ENCODE data around the gene TSPY3. TPM values are rescaled to one million over a fixed set of nuclear protein-coding genes. Genes with fewer than 3 reads are reported as not detected.
"Not testable (repeated sequence)": the region's sequence is repeated elsewhere in the genome, so short reads cannot be mapped to it uniquely, and the experiment has no call there.

Gene TSPY3
- total RNA-seq (2014; rRNA removed) = not detected in 2 replicates
- not detected for Bru-seq, nascent RNA
- not detected for BruChase-seq, experiment 1, labeled RNA remaining after a 6-hour chase
- BruChase-seq, experiment 2, labeled RNA remaining after a 2-hour chase = not detected
- long read RNA-seq = 0 reads

- H3K9me2 ChIP-seq (replicated peaks; ENCODE audit: low read length); H3K27me3 ChIP-seq (ENCODE audit: low read length); H2AFZ ChIP-seq (ENCODE audit: low read length); H3F3A ChIP-seq (ENCODE audit: low read length, unreplicated experiment); CTCF ChIA-PET; H3K9me3 ChIP-seq (ENCODE audit: low read length); H4K20me1 ChIP-seq (ENCODE audit: low read length); ATAC-seq; H3K4me2 ChIP-seq (ENCODE audit: low read length); H3K4me3 ChIP-seq (ENCODE audit: low read length); POLR2A ChIA-PET (ENCODE audit: unreplicated experiment); intact Hi-C loops (cut with micrococcal nuclease); H3K9ac ChIP-seq (ENCODE audit: low read length); H3K79me2 ChIP-seq (ENCODE audit: low read length); H3K4me1 ChIP-seq (ENCODE audit: insufficient read depth, low read length); H3K27ac ChIP-seq (ENCODE audit: low read length); BruUV-seq (replicated peaks); DNase-seq; H3K36me3 ChIP-seq (ENCODE audit: low read depth, low read length): not testable (repeated sequence)
Measured at GRCh38 chrY:9398121-9398520, at the start of gene TSPY3. Gene TSPY3, plus strand, starts transcription at chrY:9398421. Its CDS starts 46 bp downstream, at chrY:9398467.

GRCh38 chrY:9357497-9357896, 40.7 kb upstream of the TSPY3 start, which contains the start of gene TSPY8:
Gene TSPY8, plus strand, starts transcription at chrY:9357797. Its CDS starts 46 bp downstream, at chrY:9357843.
- POLR2A ChIA-PET (ENCODE audit: unreplicated experiment); CTCF ChIA-PET; ATAC-seq; DNase-seq; H3F3A ChIP-seq (ENCODE audit: low read length, unreplicated experiment); H3K4me1 ChIP-seq (ENCODE audit: insufficient read depth, low read length); BruUV-seq (replicated peaks); H3K27ac ChIP-seq (ENCODE audit: low read length); H3K9me2 ChIP-seq (replicated peaks; ENCODE audit: low read length); H3K27me3 ChIP-seq (ENCODE audit: low read length); H3K4me2 ChIP-seq (ENCODE audit: low read length); intact Hi-C loops (cut with micrococcal nuclease); H3K79me2 ChIP-seq (ENCODE audit: low read length); H3K4me3 ChIP-seq (ENCODE audit: low read length); H2AFZ ChIP-seq (ENCODE audit: low read length); H4K20me1 ChIP-seq (ENCODE audit: low read length); H3K9me3 ChIP-seq (ENCODE audit: low read length); H3K9ac ChIP-seq (ENCODE audit: low read length); H3K36me3 ChIP-seq (ENCODE audit: low read depth, low read length): not testable (repeated sequence)

GRCh38 chrY:9396527-9396926, 1.7 kb upstream of the TSPY3 start:
- H3K79me2 ChIP-seq (ENCODE audit: low read length); H3K4me2 ChIP-seq (ENCODE audit: low read length); H3K27me3 ChIP-seq (ENCODE audit: low read length); H3K4me1 ChIP-seq (ENCODE audit: insufficient read depth, low read length); H3K9me2 ChIP-seq (replicated peaks; ENCODE audit: low read length); POLR2A ChIA-PET (ENCODE audit: unreplicated experiment); ATAC-seq; H3K27ac ChIP-seq (ENCODE audit: low read length); intact Hi-C loops (cut with micrococcal nuclease); H3K36me3 ChIP-seq (ENCODE audit: low read depth, low read length); H3K9me3 ChIP-seq (ENCODE audit: low read length); H3K9ac ChIP-seq (ENCODE audit: low read length); H3F3A ChIP-seq (ENCODE audit: low read length, unreplicated experiment); H2AFZ ChIP-seq (ENCODE audit: low read length); DNase-seq; H3K4me3 ChIP-seq (ENCODE audit: low read length); BruUV-seq (replicated peaks); H4K20me1 ChIP-seq (ENCODE audit: low read length); CTCF ChIA-PET: not testable (repeated sequence)

Other genes with a start within 250 kb of the TSPY3 start
- not detected in 2 replicates for gene TSPY4, start 61.0 kb upstream of the TSPY3 start, total RNA-seq (2014; rRNA removed)
- gene TSPY8, start 40.6 kb upstream of the TSPY3 start, total RNA-seq (2014; rRNA removed) = not detected in 2 replicates
- gene TSPY1, start 68.5 kb downstream of the TSPY3 start, total RNA-seq (2014; rRNA removed) = not detected in 2 replicates
- not detected in 2 replicates for gene TSPY9, start 88.8 kb downstream of the TSPY3 start, total RNA-seq (2014; rRNA removed)
- gene TSPY10, start 129.5 kb downstream of the TSPY3 start, total RNA-seq (2014; rRNA removed) = not detected in 2 replicates

Measured in PC-3 (cell line).